ENCODE data around the gene DLST.

DLST gene

DNA sequence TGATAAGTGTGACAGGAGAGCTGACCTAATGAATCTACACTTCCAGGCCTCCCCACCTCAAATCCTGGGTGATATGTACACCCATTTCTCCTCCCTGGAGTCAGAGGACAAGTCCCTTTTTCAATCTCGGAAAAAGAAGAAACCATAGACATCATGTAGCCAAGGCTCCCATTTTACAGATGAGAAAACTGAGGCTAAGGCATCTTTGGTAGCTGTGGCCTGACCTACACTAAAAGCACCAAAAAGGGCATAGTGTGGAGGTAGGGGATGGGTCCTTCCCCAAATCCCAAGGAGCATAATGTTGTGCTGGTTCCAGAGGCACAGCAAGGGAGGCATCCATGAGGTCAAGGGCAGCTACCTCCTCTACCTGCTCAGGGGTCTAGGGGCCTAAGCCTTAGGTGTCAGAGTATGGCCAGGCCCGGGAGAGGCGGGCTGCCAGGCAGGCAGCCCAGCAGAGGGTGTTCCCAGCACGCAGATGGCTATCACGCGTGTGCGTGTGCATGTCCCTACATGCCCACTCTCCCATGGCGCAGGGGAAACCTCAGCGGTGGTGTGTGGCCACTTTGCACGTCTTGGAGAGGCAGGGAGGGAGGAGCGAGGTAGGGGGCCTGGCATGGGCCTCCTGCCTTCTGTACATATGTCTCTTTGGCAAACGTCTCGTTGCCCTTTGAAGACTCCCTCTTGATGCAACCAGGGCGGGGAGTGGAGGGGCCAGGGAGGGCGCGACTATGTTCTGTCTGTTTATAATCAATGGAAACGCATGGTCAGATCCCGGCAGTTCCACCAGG is 71.2 kb downstream of the DLST start:
- no peak for ATAC-seq
- no peak for TF ChIP-seq TSHZ2 (CRISPR knock-in tag; IDR thresholded peaks at IDR 0.05)
- TF ChIP-seq TOX (CRISPR knock-in tag; IDR thresholded peaks at IDR 0.05; ENCODE audit: borderline replicate concordance) = no peak
- TF ChIP-seq, protein P1, sequence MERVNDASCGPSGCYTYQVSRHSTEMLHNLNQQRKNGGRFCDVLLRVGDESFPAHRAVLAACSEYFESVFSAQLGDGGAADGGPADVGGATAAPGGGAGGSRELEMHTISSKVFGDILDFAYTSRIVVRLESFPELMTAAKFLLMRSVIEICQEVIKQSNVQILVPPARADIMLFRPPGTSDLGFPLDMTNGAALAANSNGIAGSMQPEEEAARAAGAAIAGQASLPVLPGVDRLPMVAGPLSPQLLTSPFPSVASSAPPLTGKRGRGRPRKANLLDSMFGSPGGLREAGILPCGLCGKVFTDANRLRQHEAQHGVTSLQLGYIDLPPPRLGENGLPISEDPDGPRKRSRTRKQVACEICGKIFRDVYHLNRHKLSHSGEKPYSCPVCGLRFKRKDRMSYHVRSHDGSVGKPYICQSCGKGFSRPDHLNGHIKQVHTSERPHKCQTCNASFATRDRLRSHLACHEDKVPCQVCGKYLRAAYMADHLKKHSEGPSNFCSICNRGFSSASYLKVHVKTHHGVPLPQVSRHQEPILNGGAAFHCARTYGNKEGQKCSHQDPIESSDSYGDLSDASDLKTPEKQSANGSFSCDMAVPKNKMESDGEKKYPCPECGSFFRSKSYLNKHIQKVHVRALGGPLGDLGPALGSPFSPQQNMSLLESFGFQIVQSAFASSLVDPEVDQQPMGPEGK (CRISPR knock-in tag; IDR thresholded peaks at IDR 0.05; ENCODE audit: borderline replicate concordance) = no peak
- no peak for TF ChIP-seq TCF4 (CRISPR knock-in tag; IDR thresholded peaks at IDR 0.05; ENCODE audit: borderline replicate concordance)

Data from SK-N-SH treated with all-trans-retinoic acid at 6 μM for 48 hours (cell line).